Smooth muscle cell (in vitro differentiated cells): Measurements from ENCODE around the gene INSYN2B. TPM values are rescaled to one million over a fixed set of nuclear protein-coding genes. Genes with fewer than 3 reads are reported as not detected.

Experiments
- DNase-seq: peaks from one replicate; lab custom pipeline; 2025; ENCODE audit not compliant: unreplicated experiment; lab: John Stamatoyannopoulos, UW
- H2AFZ ChIP-seq: fragments of 200-600 bp; sonication (generic); 2 replicates; pipeline ENCODE4 v1.6.0; 2016; ENCODE audit warnings: antibody characterized with exemption, low read depth, mild to moderate bottlenecking
- H3F3A ChIP-seq: fragments of 200-600 bp; sonication (generic); 2 replicates; pipeline ENCODE4 v1.6.0; 2017; ENCODE audit warnings: antibody characterized with exemption, low read depth
- H3K27ac ChIP-seq: fragments of 200-600 bp; sonication (generic); 2 replicates; pipeline ENCODE4 v1.5.1; 2016; ENCODE audit warnings: low read depth, mild to moderate bottlenecking
- H3K27me3 ChIP-seq: fragments of 200-600 bp; sonication (generic); 2 replicates; pipeline ENCODE4 v1.6.1; 2016; ENCODE audit warnings: low read depth, mild to moderate bottlenecking
- H3K36me3 ChIP-seq: fragments of 200-600 bp; sonication (generic); 2 replicates; pipeline ENCODE4 v1.5.1; 2016; ENCODE audit warnings: low read depth
- H3K4me1 ChIP-seq: fragments of 200-600 bp; sonication (generic); 2 replicates; pipeline ENCODE4 v1.5.1; 2016; ENCODE audit warnings: low read depth
- H3K4me2 ChIP-seq: fragments of 200-600 bp; sonication (generic); 2 replicates; pipeline ENCODE4 v1.6.0; 2016; ENCODE audit warnings: mild to moderate bottlenecking
- H3K4me3 ChIP-seq: fragments of 200-600 bp; sonication (generic); 2 replicates; pipeline ENCODE4 v1.5.1; 2016; ENCODE audit warnings: mild to moderate bottlenecking
- H3K79me2 ChIP-seq: fragments of 200-600 bp; sonication (generic); 2 replicates; pipeline ENCODE4 v1.6.0; 2016; ENCODE audit warnings: low read depth, mild to moderate bottlenecking
- H3K9ac ChIP-seq: fragments of 200-600 bp; sonication (generic); 2 replicates; pipeline ENCODE4 v1.6.0; 2016; ENCODE audit warnings: low read depth
- H3K9me3 ChIP-seq: fragments of 200-600 bp; sonication (generic); replicated peaks from 2 replicates; pipeline ENCODE4 v1.5.1; 2016; ENCODE audit warnings: low read depth
- H4K20me1 ChIP-seq: fragments of 200-600 bp; sonication (generic); 2 replicates; pipeline ENCODE4 v1.6.0; 2016; ENCODE audit warnings: low read depth
- WGBS: methylation state at CpG from one replicate; pipeline ENCODE4 v1.1.7; 2016; ENCODE audit warnings: low lambda C conversion rate; 5-methylcytosine and 5-hydroxymethylcytosine counted together
- polyA plus RNA-seq: library from polyadenylated mRNA; unstranded; fragments of >200 nt; fragmentation: Nextera tagmentation; extraction: Ambion mirVana; gene quantifications from 2 replicates; pipeline ENCODE4 v1.2.1, GENCODE V29; 2016
- total RNA-seq: library from RNA; depleted of rRNA; stranded (reverse); fragments of >200 nt; gene quantifications from 2 replicates; pipeline ENCODE4 v1.2.3, GENCODE V29; 2014
- TF ChIP-seq, protein P1 (sequence below): fragments of 200-600 bp; sonication (generic); IDR thresholded peaks from 2 replicates; pipeline ENCODE4 v1.5.1; 2017; ENCODE audit warnings: borderline replicate concordance, mild to moderate bottlenecking, antibody characterized with exemption; ENCODE audit not compliant: insufficient read depth, poor library complexity, severe bottlenecking

Gene INSYN2B
- total and polyA plus RNA-seq, 2 experiments from 2014 or later = 2.7 to 13.8 TPM

DNA sequence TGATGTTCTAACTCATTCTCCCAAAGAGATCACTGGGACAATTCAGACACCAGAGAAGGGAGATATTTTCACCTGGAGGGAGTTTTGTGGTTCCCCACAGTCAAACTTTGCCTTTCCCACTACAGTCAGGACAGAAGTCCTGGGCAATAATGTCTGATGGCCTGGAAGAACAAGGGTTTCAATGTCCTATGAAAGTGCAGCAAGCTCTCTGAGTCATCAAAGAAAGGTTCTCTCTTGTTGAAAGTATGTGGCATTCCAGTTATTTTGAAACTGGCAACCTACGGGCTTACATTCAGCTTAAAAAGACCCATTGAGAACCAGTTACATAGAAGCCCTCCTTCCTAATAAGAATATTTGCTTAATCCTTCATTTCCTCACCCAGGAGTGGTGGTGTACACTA is 103.9 kb downstream of the INSYN2B start:
- H3K9ac ChIP-seq = no peak overlapping the region
- peaks cover 3% of the 10 kb centered on the region for H3K36me3 ChIP-seq
- H3K4me3 ChIP-seq = no peak overlapping the region
- H3K27ac ChIP-seq = peak overlapping the region; percentile 25
- no peaks in the 10 kb centered on the region for H3K9me3 ChIP-seq
- H3K27me3 ChIP-seq = no peaks in the 10 kb centered on the region
- H2AFZ ChIP-seq = no peak overlapping the region
- no peaks in the 10 kb centered on the region for H3K79me2 ChIP-seq
- no peak for DNase-seq
- WGBS = 23% methylated on average over 1 of the region's 1 CpG
- H4K20me1 ChIP-seq = no peaks in the 10 kb centered on the region
- H3F3A ChIP-seq = no peaks in the 10 kb centered on the region
- H3K4me1 ChIP-seq = peaks cover 11% of the 10 kb centered on the region
- H3K4me2 ChIP-seq = peak overlapping the region; percentile 36
- TF ChIP-seq, protein P1, sequence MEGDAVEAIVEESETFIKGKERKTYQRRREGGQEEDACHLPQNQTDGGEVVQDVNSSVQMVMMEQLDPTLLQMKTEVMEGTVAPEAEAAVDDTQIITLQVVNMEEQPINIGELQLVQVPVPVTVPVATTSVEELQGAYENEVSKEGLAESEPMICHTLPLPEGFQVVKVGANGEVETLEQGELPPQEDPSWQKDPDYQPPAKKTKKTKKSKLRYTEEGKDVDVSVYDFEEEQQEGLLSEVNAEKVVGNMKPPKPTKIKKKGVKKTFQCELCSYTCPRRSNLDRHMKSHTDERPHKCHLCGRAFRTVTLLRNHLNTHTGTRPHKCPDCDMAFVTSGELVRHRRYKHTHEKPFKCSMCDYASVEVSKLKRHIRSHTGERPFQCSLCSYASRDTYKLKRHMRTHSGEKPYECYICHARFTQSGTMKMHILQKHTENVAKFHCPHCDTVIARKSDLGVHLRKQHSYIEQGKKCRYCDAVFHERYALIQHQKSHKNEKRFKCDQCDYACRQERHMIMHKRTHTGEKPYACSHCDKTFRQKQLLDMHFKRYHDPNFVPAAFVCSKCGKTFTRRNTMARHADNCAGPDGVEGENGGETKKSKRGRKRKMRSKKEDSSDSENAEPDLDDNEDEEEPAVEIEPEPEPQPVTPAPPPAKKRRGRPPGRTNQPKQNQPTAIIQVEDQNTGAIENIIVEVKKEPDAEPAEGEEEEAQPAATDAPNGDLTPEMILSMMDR = no peak

DNA sequence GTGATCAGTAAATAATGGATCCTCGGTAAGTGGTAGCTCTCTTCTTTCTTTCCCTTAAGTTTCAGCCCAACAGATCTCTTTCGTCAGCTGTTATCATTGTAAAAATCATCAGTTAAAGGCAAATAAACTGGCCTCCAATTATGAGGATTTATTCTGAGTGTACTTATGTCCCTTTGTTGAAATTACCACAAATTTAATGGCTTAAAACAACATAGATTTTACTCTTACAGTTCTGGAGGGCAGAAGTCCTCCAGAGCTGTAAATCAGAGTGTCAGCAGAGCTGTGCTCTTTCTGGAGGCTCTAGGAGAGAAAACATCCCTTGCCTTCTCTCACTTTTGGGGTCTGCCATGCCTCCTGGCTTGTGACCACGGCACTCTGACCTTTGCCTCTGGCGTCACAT is 104.6 kb downstream of the INSYN2B start:
- TF ChIP-seq, protein P1 = no peak
- WGBS = 93% methylated on average over 4 of the region's 4 CpGs
- H3K27ac ChIP-seq = no peak overlapping the region
- H3K4me1 ChIP-seq = peaks cover 11% of the 10 kb centered on the region
- no peak overlapping the region for H3K4me3 ChIP-seq
- no peaks in the 10 kb centered on the region for H4K20me1 ChIP-seq
- H3F3A ChIP-seq = no peaks in the 10 kb centered on the region
- no peak overlapping the region for H3K4me2 ChIP-seq
- no peak for DNase-seq
- H3K79me2 ChIP-seq = no peaks in the 10 kb centered on the region
- no peak overlapping the region for H3K9ac ChIP-seq
- no peak overlapping the region for H2AFZ ChIP-seq
- H3K27me3 ChIP-seq = no peaks in the 10 kb centered on the region
- H3K9me3 ChIP-seq = no peaks in the 10 kb centered on the region
- peaks cover 3% of the 10 kb centered on the region for H3K36me3 ChIP-seq

DNA sequence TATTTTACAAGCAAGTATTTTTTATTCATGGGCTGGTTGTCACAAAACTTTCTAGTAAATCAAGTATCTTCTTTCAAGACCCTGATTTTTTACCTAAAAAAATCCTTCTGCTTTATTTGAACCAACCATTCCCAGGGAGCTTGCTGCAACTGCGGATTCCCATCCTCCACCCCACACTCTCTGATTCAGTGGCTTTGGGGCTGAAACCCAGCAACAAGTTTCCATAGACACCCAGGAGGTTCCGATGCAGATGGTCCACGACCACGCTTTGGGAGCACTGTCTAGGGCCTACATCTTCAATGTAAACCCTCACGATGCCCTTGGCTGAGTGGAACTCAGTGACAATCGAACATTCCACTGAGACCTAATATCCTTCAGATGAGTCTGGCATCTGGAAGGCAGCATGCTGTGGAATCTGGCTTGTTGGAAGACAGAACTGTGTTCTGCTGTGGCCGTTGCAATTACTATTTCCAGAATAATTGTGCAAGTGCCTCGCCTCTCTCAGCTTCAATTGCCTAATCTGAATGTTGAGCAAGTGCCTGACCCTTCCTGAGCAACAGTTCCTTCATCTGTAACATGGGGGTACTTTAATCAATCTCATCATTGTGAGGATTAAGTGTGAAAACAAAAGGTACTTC is 105.1 kb downstream of the INSYN2B start:
- Histone ChIP-seq H3K79me2 (no peaks in the 10 kb centered on the region), H3K36me3 (peaks cover 3% of the 10 kb centered on the region), H3K9me3 (no peaks in the 10 kb centered on the region), H3K4me2 (no peak overlapping the region), H3K27ac (no peak overlapping the region), H3K27me3 (no peaks in the 10 kb centered on the region), H3K4me1 (peaks cover 8% of the 10 kb centered on the region), H4K20me1 (no peaks in the 10 kb centered on the region), H3K9ac (no peak overlapping the region), H3F3A (no peaks in the 10 kb centered on the region), H2AFZ (no peak overlapping the region), H3K4me3 (no peak overlapping the region)
- no peak for DNase-seq
- 82% methylated on average over 8 of the region's 8 CpGs for WGBS
- TF ChIP-seq, protein P1 = no peak

DNA sequence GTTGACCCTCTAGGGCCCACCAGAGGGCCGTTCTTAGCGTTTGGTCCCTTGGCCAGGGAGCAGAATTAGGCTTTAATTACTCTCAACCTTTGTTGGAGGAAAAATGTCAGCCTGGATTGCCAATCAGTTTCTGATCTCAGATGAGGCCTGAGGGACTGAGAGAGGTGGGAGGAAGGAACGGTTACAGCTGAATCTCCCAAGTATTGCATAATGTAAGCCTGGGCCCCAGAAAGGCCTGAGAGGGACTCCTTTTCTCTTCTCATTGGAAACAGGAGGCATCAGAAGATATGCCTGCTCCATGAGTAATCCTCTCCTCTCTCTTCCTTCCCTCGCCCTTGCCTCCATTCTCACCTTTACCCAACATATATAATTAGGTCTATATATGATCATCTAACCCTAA is 105.7 kb downstream of the INSYN2B start:
- Histone ChIP-seq H3K36me3 (peaks cover 3% of the 10 kb centered on the region), H3K4me3 (no peak overlapping the region), H3K4me1 (peaks cover 8% of the 10 kb centered on the region), H3K4me2 (no peak overlapping the region), H3K9me3 (no peaks in the 10 kb centered on the region), H3K9ac (no peak overlapping the region), H4K20me1 (no peaks in the 10 kb centered on the region), H3K27me3 (no peaks in the 10 kb centered on the region), H3K27ac (no peak overlapping the region), H3F3A (no peaks in the 10 kb centered on the region), H3K79me2 (no peaks in the 10 kb centered on the region), H2AFZ (no peak overlapping the region)
- WGBS = 83% methylated on average over 4 of the region's 4 CpGs
- no peak for DNase-seq
- TF ChIP-seq, protein P1 = no peak
